ENCODE results near the gene LRRC56. TPM values are rescaled to one million over a fixed set of nuclear protein-coding genes. Genes with fewer than 3 reads are reported as not detected.
"Not testable (repeated sequence)": the region's sequence is repeated elsewhere in the genome, so short reads cannot be mapped to it uniquely, and the experiment has no call there.

The LRRC56 gene
- total RNA-seq, 3 donors from 2014 or later, result 0.16 to 1.6 (median 1.3) TPM

- intact Hi-C loops (cut with DNase I; ENCODE audit: low total_unique reads), result loop anchor here (10.0 kb wide), 1 partner anchor 205 kb away; the partner anchor contains the start of gene GATD1
- Histone ChIP-seq H3K27ac (peak overlapping the region; percentile 78 to 82), H3K4me3 (peak overlapping the region; percentile 53 to 79 (median 65)), H3K9me3 (no peaks in the 10 kb centered on the region), H3K27me3 (no peaks in the 10 kb centered on the region), H3K36me3 (no peaks in the 10 kb centered on the region), H3K4me1 (peaks cover 0 to 9% of the 10 kb centered on the region in 2 donors)
- TF ChIP-seq POLR2A (IDR thresholded peaks at IDR 0.05) (no peak), POLR2AphosphoS5 (IDR thresholded peaks at IDR 0.05) (no peak)
- TF ChIP-seq, protein P1, sequence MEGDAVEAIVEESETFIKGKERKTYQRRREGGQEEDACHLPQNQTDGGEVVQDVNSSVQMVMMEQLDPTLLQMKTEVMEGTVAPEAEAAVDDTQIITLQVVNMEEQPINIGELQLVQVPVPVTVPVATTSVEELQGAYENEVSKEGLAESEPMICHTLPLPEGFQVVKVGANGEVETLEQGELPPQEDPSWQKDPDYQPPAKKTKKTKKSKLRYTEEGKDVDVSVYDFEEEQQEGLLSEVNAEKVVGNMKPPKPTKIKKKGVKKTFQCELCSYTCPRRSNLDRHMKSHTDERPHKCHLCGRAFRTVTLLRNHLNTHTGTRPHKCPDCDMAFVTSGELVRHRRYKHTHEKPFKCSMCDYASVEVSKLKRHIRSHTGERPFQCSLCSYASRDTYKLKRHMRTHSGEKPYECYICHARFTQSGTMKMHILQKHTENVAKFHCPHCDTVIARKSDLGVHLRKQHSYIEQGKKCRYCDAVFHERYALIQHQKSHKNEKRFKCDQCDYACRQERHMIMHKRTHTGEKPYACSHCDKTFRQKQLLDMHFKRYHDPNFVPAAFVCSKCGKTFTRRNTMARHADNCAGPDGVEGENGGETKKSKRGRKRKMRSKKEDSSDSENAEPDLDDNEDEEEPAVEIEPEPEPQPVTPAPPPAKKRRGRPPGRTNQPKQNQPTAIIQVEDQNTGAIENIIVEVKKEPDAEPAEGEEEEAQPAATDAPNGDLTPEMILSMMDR (IDR thresholded peaks at IDR 0.05), result no peak
- no peak for DNase-seq (ENCODE audit: low spot score in 2 of 2)
These were observed 32.0 kb downstream of the LRRC56 start for GRCh38 chr11:569158-569885.

GRCh38 chr11:571802-572185 is 34.5 kb downstream of the LRRC56 start:
- Histone ChIP-seq H3K9me3 (no peaks in the 10 kb centered on the region), H3K4me1 (peaks cover 0 to 16% of the 10 kb centered on the region in 2 donors), H3K36me3 (no peaks in the 10 kb centered on the region), H3K27me3 (no peaks in the 10 kb centered on the region), H3K4me3 (no peak overlapping the region), H3K27ac (no peak overlapping the region)
- intact Hi-C loops (cut with DNase I; ENCODE audit: low total_unique reads), result no loop called here
- no peak for TF ChIP-seq POLR2A (IDR thresholded peaks at IDR 0.05)
- DNase-seq (ENCODE audit: low spot score in 2 of 2), result no peak

DNA sequence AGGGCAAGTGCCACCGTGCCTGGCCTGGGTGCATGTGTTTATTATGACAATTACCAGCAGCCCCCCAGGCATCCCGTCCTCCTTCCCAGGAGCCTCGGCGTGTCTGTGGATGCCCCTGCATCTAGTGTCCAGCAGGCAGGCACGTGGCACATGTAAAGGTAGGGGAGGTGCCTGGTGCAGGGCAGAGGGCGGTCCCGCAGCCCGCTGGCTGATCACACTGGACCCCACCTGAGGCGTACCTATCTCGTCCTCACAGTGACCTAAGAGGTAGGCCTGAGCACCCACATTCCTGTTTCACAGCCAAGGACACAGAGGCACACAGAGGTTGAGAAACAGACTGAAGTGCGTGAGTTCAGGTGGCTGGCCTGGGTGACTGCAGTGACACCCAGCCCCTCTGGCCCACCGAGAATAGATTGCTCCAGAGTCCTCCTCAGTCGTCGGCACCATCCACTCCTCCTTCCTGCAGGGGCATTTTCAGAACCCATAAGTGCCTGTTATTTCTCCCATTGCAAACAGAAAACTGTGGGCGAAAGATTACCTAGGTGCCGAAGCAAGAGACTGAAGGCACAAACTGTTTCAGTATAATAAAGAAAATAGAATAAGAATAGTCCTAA is 35.9 kb downstream of the LRRC56 start:
- Histone ChIP-seq H3K27me3 (no peaks in the 10 kb centered on the region), H3K27ac (no peak overlapping the region), H3K9me3 (no peaks in the 10 kb centered on the region), H3K4me1 (peaks cover 10 to 26% of the 10 kb centered on the region in 2 donors), H3K4me3 (no peak overlapping the region), H3K36me3 (no peaks in the 10 kb centered on the region)
- no peak for TF ChIP-seq POLR2AphosphoS5 (IDR thresholded peaks at IDR 0.05)
- TF ChIP-seq, protein P1 (IDR thresholded peaks at IDR 0.05), result no peak
- TF ChIP-seq POLR2A (IDR thresholded peaks at IDR 0.05), result no peak
- intact Hi-C loops (cut with DNase I; ENCODE audit: low total_unique reads), result no loop called here
- DNase-seq (ENCODE audit: low spot score in 2 of 2), result no peak

DNA sequence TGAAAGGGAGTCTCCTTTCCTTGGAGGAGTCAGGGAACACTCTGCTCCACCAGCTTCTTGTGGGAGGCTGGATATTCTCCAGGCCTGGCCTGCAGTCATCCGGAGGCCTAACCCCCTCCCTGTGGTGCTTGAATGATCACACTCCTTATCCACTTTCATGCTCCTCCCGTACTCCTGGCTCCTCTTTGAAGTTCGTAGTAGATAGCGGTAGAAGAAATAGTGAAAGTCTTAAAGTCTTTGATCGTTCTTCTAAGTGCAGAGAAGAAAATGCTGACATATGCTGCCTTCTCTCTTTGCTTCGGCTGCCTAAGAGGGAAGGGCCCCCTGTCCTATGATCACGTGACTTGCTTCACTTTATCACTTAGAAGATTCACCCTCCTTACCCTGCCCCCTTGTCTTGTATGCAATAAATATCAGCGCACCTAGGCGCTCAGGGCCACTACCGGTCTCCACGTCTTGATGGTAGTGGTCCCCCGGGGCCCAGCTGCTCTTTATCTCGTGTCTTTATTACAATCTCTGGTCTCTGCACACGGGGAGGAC is 36.8 kb downstream of the LRRC56 start:
- H3K36me3 ChIP-seq; intact Hi-C loops (cut with DNase I; ENCODE audit: low total_unique reads); H3K27ac ChIP-seq; DNase-seq (ENCODE audit: low spot score in 2 of 2); H3K9me3 ChIP-seq; H3K27me3 ChIP-seq: not testable (repeated sequence)
- peak overlapping the region in 2 of 3 donors; percentile 11 to 86 for H3K4me3 ChIP-seq
- H3K4me1 ChIP-seq, result peaks cover 11 to 34% of the 10 kb centered on the region in 2 donors

DNA sequence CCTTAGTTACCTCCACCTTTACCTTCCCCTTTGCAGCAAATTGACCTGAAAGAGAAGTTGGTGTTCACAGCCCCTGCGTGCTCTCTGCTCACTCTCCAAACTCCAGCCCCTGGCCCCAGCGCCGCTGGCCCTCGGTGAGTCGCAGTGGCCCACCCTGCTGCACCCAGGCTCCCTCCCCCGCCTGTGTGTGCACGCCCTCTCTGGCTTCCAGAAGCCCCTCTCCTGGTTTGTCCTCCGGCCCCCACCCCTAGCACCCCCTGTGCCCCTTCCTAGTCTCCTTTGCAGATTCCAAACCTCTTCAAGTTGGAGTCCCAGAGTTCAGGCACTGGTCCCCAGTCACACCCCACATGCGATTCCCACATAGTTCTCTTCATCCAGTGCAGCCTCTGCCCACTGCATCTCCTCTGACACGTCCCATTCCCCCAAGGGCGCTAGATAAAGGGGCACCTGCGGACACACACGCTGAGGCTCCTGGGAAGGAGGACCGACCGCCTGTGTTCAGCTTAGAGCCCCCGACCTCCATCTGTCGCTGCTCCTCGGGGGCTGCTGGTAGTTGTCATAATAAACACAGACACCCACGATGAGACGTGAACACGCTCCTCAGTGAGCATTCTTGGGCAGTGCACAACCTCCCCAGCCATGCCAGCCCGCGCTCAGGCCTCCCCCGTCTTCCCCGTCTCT is 37.4 kb downstream of the LRRC56 start:
- Histone ChIP-seq H3K9me3 (no peaks in the 10 kb centered on the region), H3K4me3 (peak overlapping the region; percentile 49 to 96 (median 86)), H3K27me3 (no peaks in the 10 kb centered on the region), H3K36me3 (no peaks in the 10 kb centered on the region), H3K27ac (peak overlapping the region in 1 of 2 donors; percentile 48), H3K4me1 (peaks cover 11 to 38% of the 10 kb centered on the region in 2 donors)
- no peak for TF ChIP-seq POLR2AphosphoS5 (IDR thresholded peaks at IDR 0.05)
- TF ChIP-seq, protein P1 (IDR thresholded peaks at IDR 0.05), result no peak
- TF ChIP-seq POLR2A (IDR thresholded peaks at IDR 0.05), result no peak
- intact Hi-C loops (cut with DNase I; ENCODE audit: low total_unique reads), result no loop called here
- no peak for DNase-seq (ENCODE audit: low spot score in 2 of 2)

All from breast epithelium (tissue), 4 donors.